RWPE2 (cell line): ENCODE results near the gene RERE.

Experiments
- ATAC-seq: fragments of 200-7000 bp; cut with Tn5 transposase; 3 replicates; pipeline ENCODE4 v1.9.1; 2021; ENCODE audit warnings: low read depth
- DNase-seq: peaks from one replicate; pipeline ENCODE4 v3.0.0-alpha.2; 2020; ENCODE audit warnings: low spot score
- H3K27ac ChIP-seq: fragments of 450-650 bp; 2 replicates; pipeline ENCODE4 v1.5.1; 2017; ENCODE audit warnings: mild to moderate bottlenecking; ENCODE audit not compliant: poor library complexity, severe bottlenecking
- H3K27me3 ChIP-seq: fragments of 250-450 bp; sonication (Bioruptor Pico); 2 replicates; pipeline ENCODE4 v1.5.1; 2021; ENCODE audit warnings: mild to moderate bottlenecking, moderate library complexity; ENCODE audit not compliant: insufficient read depth, poor library complexity, severe bottlenecking
- H3K36me3 ChIP-seq: fragments of 250-450 bp; sonication (Bioruptor Pico); 2 replicates; pipeline ENCODE4 v1.5.1; 2020; ENCODE audit warnings: low read depth, mild to moderate bottlenecking, moderate library complexity
- H3K4me1 ChIP-seq: fragments of 250-450 bp; sonication (Bioruptor Pico); 2 replicates; pipeline ENCODE4 v1.5.1; 2021; ENCODE audit warnings: mild to moderate bottlenecking, moderate library complexity; ENCODE audit not compliant: insufficient read depth, poor library complexity, severe bottlenecking
- H3K4me3 ChIP-seq: fragments of 250-450 bp; sonication (Bioruptor Pico); 2 replicates; pipeline ENCODE4 v1.5.1; 2021; ENCODE audit warnings: mild to moderate bottlenecking, moderate library complexity; ENCODE audit not compliant: severe bottlenecking
- H3K9me3 ChIP-seq: fragments of 250-450 bp; sonication (Bioruptor Pico); 2 replicates; pipeline ENCODE4 v1.5.1; 2021; ENCODE audit warnings: mild to moderate bottlenecking, moderate library complexity; ENCODE audit not compliant: severe bottlenecking
- TF ChIP-seq, protein P1 (sequence below): fragments of 450-650 bp; IDR thresholded peaks from one replicate; pipeline ENCODE4 v1.5.1; 2017; ENCODE audit warnings: mild to moderate bottlenecking, moderate library complexity; ENCODE audit not compliant: poor library complexity, severe bottlenecking

The RERE gene

GRCh38 chr1:8338526-8339202, 478.8 kb downstream of the RERE start:
- ATAC-seq (no peak), DNase-seq (no peak)
- Histone ChIP-seq H3K4me1 (peaks cover 2% of the 10 kb centered on the region), H3K27me3 (no peaks in the 10 kb centered on the region), H3K27ac (no peak overlapping the region), H3K9me3 (no peaks in the 10 kb centered on the region), H3K36me3 (no peaks in the 10 kb centered on the region), H3K4me3 (no peak overlapping the region)
- TF ChIP-seq, protein P1, sequence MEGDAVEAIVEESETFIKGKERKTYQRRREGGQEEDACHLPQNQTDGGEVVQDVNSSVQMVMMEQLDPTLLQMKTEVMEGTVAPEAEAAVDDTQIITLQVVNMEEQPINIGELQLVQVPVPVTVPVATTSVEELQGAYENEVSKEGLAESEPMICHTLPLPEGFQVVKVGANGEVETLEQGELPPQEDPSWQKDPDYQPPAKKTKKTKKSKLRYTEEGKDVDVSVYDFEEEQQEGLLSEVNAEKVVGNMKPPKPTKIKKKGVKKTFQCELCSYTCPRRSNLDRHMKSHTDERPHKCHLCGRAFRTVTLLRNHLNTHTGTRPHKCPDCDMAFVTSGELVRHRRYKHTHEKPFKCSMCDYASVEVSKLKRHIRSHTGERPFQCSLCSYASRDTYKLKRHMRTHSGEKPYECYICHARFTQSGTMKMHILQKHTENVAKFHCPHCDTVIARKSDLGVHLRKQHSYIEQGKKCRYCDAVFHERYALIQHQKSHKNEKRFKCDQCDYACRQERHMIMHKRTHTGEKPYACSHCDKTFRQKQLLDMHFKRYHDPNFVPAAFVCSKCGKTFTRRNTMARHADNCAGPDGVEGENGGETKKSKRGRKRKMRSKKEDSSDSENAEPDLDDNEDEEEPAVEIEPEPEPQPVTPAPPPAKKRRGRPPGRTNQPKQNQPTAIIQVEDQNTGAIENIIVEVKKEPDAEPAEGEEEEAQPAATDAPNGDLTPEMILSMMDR = no peak

- DNase-seq (no peak), ATAC-seq (no peak)
- H3K4me1 ChIP-seq = no peaks in the 10 kb centered on the region
- no peaks in the 10 kb centered on the region for H3K27me3 ChIP-seq
- H3K36me3 ChIP-seq = no peaks in the 10 kb centered on the region
- H3K9me3 ChIP-seq = no peaks in the 10 kb centered on the region
- H3K4me3 ChIP-seq = no peak overlapping the region
- TF ChIP-seq, protein P1 = no peak
- H3K27ac ChIP-seq = no peak overlapping the region
Observed at GRCh38 chr1:8337776-8338525, 479.5 kb downstream of the RERE start.

DNA sequence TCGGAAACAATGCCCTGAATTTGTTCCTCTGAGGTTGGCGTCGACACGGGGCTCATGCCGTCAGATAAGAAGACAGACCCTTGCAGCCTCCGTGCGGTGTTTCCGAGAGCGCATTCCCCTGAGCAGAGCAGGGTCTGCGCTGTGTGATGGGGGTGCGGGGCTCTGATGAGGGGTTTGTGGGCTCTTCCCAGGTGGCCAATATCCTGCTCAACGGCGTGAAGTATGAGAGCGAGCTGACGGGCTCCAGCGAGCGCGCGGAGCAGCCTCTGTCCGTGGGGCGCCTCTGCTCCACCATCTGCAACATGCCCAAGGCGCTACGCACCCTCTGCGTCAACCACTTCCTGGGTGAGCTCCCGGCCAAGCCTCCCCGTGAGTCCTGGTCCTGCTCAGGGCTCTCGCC, 482.2 kb downstream of the RERE start:
- TF ChIP-seq, protein P1 = no peak
- H3K4me3 ChIP-seq = no peak overlapping the region
- ATAC-seq (no peak), DNase-seq (no peak)
- H3K9me3 ChIP-seq = no peaks in the 10 kb centered on the region
- no peak overlapping the region for H3K27ac ChIP-seq
- no peaks in the 10 kb centered on the region for H3K36me3 ChIP-seq
- H3K4me1 ChIP-seq = no peaks in the 10 kb centered on the region
- no peaks in the 10 kb centered on the region for H3K27me3 ChIP-seq

DNA sequence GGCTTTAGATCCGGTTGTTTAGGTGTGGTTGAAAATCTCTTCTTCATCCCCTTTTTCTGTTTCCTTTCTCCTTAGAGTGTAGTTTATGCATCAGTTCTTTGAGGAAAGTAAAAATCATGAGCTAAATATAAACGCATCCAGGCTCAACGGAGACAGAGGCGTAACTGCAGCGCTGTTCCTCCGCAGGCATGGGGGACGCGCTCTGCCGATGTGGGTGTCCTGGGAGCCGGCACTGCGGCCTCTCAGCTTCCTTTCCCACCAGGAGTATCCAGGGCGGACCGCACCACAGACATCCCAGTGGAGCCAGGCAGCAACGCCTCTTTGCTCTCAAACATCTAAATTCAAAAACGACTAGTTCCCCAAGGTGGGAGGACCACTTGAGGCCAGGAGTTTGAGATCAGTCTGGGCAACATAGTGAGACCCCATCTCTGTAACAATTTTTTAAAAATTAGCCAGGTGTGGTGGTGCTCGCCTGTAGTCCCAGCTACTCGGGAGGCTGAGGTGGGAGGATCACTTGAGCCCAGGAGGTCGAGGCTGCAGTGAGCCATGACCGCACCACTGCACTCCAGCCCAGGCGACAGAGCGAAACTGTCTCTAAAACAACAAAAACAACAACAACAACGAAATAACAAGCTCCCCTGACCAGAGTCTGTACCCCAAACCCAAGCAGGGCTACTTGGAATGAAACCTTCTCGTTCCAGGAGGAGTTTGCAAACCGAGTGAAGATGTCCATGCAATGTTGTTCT, 483.2 kb downstream of the RERE start:
- Histone ChIP-seq H3K36me3 (no peaks in the 10 kb centered on the region), H3K27ac (no peak overlapping the region), H3K4me3 (no peak overlapping the region), H3K27me3 (no peaks in the 10 kb centered on the region), H3K4me1 (no peaks in the 10 kb centered on the region), H3K9me3 (no peaks in the 10 kb centered on the region)
- DNase-seq (no peak), ATAC-seq (no peak)
- TF ChIP-seq, protein P1 = no peak
